ENCODE measurements around the gene KIF3C. TPM values are rescaled to one million over a fixed set of nuclear protein-coding genes. Genes with fewer than 3 reads are reported as not detected.
"Not testable (repeated sequence)": the region's sequence is repeated elsewhere in the genome, so short reads cannot be mapped to it uniquely, and the experiment has no call there.

The KIF3C gene
- total RNA-seq, 1 donor from 2014 or later: 15.2 TPM

DNA sequence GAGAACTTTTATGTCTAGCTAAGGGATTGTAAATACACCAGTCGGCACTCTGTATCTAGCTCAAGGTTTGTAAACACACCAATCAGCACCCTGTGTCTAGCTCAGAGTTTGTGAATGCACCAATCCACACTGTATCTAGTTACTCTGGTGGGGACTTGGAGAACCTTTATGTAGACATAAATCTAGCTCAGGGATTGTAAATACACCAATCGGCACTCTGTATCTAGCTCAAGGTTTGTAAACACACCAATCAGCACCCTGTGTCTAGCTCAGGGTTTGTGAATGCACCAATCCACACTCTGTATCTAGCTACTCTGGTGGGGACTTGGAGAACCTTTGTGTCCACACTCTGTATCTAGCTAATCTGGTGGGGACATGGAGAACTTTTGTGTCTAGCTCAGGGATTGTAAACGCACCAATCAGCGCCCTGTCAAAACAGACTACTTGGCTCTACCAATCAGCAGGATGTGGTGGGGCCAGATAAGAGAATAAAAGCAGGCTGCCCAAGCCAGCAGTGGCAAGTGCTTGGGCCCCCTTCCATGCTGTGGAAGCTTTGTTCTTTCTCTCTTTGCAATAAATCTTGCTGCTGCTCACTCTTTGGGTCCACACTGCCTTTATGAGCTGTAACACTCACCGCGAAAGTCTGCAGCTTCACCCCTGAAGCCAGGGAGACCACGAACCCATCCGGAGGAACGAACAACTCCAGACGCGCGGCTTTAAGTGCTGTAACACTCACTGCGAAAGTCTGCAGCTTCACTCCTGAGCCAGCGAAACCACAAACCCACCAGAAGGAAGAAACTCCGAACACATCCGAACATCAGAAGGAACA is 66.1 kb downstream of the KIF3C start:
- H3K36me3 Mint-ChIP-seq (ENCODE audit: low read depth); H3K27me3 Mint-ChIP-seq (ENCODE audit: low read depth); intact Hi-C loops (cut with micrococcal nuclease); H3K9me3 Mint-ChIP-seq: not testable (repeated sequence)
- Mint-ChIP-seq H3K27ac (peak overlapping the region; percentile 38), H3K4me3 (ENCODE audit: low read depth) (peak overlapping the region; percentile 67), H3K4me1 (ENCODE audit: low read depth) (peaks cover 15% of the 10 kb centered on the region)
- DNase-seq (ENCODE audit: low spot score): peak; percentile 48

DNA sequence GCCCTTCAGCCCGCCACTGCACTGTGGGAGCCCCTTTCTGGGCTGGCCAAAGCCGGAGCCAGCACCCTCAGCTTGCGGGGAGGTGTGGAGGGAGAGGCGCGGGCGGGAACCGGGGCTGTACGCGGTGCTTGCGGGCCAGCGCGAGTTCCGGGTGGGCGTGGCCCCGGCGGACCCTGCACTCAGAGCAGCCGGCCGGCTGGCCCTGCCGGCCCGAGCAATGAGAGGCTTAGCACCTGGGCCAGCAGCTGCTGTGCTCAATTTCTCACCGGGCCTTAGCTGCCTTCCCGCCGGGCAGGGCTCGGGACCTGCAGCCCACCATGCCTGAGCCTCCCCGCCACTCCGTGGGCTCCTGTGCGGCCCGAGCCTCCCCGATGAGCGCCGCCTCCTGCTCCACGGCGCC is 66.9 kb downstream of the KIF3C start:
- H3K4me1 Mint-ChIP-seq (ENCODE audit: low read depth): peaks cover 15% of the 10 kb centered on the region
- H3K4me3 Mint-ChIP-seq (ENCODE audit: low read depth); H3K36me3 Mint-ChIP-seq (ENCODE audit: low read depth); DNase-seq (ENCODE audit: low spot score); H3K27me3 Mint-ChIP-seq (ENCODE audit: low read depth); intact Hi-C loops (cut with micrococcal nuclease); H3K27ac Mint-ChIP-seq; H3K9me3 Mint-ChIP-seq: not testable (repeated sequence)

DNA sequence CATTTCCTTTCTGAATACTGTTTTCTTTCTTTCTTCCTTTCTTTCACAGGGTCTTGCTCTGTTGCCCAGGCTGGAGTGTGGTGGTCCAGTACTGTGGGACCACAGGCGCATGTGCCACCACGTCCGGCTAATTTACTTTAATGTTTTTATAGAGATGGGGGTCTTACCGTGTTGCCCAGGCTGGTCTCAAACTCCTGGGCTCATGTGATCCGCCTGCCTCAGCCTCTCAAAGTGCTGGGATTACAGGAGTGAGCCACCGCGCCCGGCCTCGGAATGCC is 68.7 kb downstream of the KIF3C start:
- H3K27ac Mint-ChIP-seq; H3K36me3 Mint-ChIP-seq (ENCODE audit: low read depth); H3K9me3 Mint-ChIP-seq; intact Hi-C loops (cut with micrococcal nuclease); DNase-seq (ENCODE audit: low spot score); H3K4me3 Mint-ChIP-seq (ENCODE audit: low read depth); H3K27me3 Mint-ChIP-seq (ENCODE audit: low read depth): not testable (repeated sequence)
- peaks cover 15% of the 10 kb centered on the region for H3K4me1 Mint-ChIP-seq (ENCODE audit: low read depth)

DNA sequence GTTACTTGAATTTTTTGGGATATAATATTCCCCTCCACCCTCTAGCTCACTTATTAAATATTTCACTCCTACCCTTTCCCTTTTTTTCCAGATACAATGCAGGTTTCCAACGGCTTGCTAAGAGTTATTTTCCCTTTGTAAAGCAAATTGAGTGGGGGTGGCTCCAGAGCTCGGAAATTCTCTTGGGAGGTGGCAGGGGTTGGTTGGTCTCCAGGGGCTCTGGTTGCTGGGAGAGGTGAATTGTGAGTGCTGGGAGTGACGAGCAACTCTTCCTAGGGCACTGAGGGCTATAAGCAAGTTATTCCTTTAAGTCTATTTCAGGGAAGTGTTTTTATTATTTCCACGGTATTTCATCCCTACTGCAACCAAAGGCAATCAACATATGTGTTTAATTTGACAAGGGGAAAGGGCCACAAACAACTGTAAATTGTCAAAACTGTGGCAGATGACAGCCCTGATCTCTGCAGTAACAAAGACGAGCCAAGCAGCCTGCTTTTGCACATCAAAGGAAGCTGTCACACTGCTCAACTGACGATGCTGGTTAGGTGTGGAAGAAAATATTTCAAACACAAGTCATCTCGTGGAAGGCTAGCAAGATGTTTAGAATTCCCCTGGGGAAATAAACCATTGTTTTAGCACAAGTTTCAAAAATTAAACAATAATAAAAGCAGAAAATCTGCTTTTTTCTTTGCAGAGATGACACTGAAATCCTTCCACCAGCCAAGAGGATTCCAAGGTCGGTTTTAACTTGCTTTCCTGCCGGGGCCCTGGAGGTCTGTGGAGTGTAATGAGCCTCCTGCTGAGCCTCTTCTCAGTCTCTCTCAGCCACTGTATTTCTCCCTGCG is 69.2 kb downstream of the KIF3C start:
- no peak overlapping the region for H3K4me3 Mint-ChIP-seq (ENCODE audit: low read depth)
- no peaks in the 10 kb centered on the region for H3K9me3 Mint-ChIP-seq
- H3K27ac Mint-ChIP-seq: no peak overlapping the region
- H3K4me1 Mint-ChIP-seq (ENCODE audit: low read depth): peaks cover 15% of the 10 kb centered on the region
- H3K27me3 Mint-ChIP-seq (ENCODE audit: low read depth): no peaks in the 10 kb centered on the region
- intact Hi-C loops (cut with micrococcal nuclease): no loop called here
- no peak for DNase-seq (ENCODE audit: low spot score)
- no peaks in the 10 kb centered on the region for H3K36me3 Mint-ChIP-seq (ENCODE audit: low read depth)

DNA sequence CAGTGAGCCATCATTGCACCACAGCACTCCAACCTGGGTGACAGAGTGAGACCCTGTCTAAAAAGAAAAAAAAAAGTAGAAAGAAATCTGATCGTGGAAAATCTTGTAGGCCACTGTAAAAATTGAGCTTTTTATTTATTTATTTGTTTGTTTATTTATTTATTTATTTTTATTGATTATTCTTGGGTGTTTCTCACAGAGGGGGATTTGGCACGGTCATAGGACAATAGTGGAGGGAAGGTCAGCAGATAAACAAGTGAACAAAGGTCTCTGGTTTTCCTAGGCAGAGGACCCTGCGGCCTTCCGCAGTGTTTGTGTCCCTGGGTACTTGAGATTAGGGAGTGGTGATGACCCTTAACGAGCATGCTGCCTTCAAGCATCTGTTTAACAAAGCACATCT is 72.7 kb downstream of the KIF3C start:
- DNase-seq (ENCODE audit: low spot score); H3K4me1 Mint-ChIP-seq (ENCODE audit: low read depth); H3K9me3 Mint-ChIP-seq; H3K36me3 Mint-ChIP-seq (ENCODE audit: low read depth); H3K27me3 Mint-ChIP-seq (ENCODE audit: low read depth); H3K4me3 Mint-ChIP-seq (ENCODE audit: low read depth); H3K27ac Mint-ChIP-seq; intact Hi-C loops (cut with micrococcal nuclease): not testable (repeated sequence)

DNA sequence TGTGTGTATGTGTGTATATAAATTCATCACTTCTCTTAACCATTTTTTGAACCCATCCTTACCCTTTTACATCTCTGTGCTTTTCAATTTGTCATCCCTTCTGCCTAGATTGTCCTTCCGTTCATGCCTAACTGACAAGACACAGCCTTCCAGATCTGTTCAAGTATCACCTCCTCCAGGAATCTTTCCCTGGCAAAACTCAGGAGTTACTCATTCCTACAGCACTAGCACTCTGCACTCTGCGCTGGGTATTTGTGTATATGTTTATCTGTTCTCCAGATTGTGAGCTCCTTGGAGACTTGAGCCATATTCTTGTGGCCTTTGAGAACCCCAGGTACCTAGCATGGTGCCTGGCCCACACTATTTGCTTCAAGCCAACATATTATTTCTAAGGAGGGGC is 77.2 kb downstream of the KIF3C start:
- DNase-seq (ENCODE audit: low spot score): no peak
- H3K27ac Mint-ChIP-seq: no peak overlapping the region
- H3K36me3 Mint-ChIP-seq (ENCODE audit: low read depth): no peaks in the 10 kb centered on the region
- no peak overlapping the region for H3K4me3 Mint-ChIP-seq (ENCODE audit: low read depth)
- H3K27me3 Mint-ChIP-seq (ENCODE audit: low read depth): no peaks in the 10 kb centered on the region
- no peaks in the 10 kb centered on the region for H3K4me1 Mint-ChIP-seq (ENCODE audit: low read depth)
- intact Hi-C loops (cut with micrococcal nuclease): no loop called here
- H3K9me3 Mint-ChIP-seq: no peaks in the 10 kb centered on the region

DNA sequence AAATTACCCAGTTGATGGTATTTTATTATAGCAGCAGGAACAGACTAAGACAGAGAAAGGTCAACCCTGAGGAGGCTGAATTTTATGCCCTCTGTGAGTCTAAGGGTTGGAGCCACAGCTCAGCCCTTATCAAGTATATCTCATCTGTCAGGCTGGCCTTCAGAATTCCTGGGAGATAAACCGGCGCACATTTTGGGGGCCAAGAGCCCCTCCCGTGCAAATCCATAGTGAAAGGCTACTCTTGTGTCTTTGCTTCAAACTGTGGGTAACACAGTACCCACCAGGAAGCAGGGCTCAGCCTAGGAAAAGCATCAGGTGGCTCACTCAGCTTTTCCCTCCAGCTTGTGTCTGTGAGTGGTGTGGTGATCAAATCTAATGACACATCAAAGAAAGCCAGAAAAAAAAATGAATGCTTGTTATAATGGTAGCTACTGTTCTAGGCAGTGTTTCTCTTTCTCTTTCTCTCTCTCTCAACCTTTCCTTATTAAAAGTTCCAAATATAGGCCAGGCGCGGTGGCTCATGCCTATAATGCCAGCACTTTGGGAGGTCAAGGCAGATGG is 79.0 kb downstream of the KIF3C start:
- no peak for DNase-seq (ENCODE audit: low spot score)
- H3K36me3 Mint-ChIP-seq (ENCODE audit: low read depth): no peaks in the 10 kb centered on the region
- H3K27ac Mint-ChIP-seq: no peak overlapping the region
- peaks cover 2% of the 10 kb centered on the region for H3K27me3 Mint-ChIP-seq (ENCODE audit: low read depth)
- H3K4me3 Mint-ChIP-seq (ENCODE audit: low read depth): no peak overlapping the region
- no peaks in the 10 kb centered on the region for H3K9me3 Mint-ChIP-seq
- H3K4me1 Mint-ChIP-seq (ENCODE audit: low read depth): no peaks in the 10 kb centered on the region
- intact Hi-C loops (cut with micrococcal nuclease): no loop called here

DNA sequence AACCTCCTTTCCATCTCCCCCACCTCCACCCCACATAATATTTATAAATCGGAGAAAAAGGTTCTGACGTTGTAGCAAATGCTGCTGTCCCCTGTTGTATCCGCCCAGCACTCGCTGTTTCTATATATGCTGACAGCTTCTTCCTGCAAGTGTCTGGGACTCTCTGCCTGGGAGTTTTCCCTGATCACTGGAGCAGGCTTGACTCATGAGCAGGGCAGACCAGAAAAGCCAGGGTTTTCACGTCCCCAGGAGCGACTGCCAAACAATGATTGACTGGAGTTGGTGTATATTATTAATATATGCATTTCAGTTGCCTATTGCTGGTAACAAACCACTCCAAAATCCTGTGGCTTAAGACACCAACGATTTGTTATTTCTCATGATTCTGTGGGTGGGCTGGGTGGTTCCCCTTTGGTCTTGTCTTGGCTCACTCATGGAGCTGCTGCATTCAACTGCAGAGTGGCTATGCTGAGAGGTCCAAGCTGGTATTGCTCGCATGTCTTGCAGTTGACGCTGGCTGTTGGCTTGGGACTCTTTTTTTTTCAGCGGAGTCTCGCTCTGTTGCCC is 82.8 kb downstream of the KIF3C start:
- H3K36me3 Mint-ChIP-seq (ENCODE audit: low read depth): no peaks in the 10 kb centered on the region
- H3K27me3 Mint-ChIP-seq (ENCODE audit: low read depth): peaks cover 8% of the 10 kb centered on the region
- H3K4me3 Mint-ChIP-seq (ENCODE audit: low read depth): no peak overlapping the region
- H3K4me1 Mint-ChIP-seq (ENCODE audit: low read depth): no peaks in the 10 kb centered on the region
- intact Hi-C loops (cut with micrococcal nuclease): no loop called here
- DNase-seq (ENCODE audit: low spot score): no peak
- H3K9me3 Mint-ChIP-seq: no peaks in the 10 kb centered on the region
- no peak overlapping the region for H3K27ac Mint-ChIP-seq

DNA sequence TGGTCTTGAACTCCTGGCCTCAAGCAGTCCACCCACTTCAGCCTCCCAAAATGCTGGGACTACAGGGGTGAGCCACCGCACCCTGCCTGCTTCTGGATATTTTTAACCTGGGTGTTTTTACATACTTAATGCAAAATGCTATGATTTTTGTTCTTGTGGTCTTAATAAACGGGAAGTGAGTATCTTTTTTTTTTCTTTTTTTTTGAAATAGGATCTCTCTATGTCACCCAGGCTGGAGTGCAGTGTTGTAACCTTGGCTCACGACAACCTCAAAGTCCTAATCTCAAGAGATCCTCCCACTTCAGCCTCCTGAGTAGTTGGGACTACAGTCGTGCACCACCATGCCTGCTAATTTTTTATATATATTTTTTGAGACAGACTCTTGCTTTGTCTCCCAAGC is 84.8 kb downstream of the KIF3C start:
- Mint-ChIP-seq H3K36me3 (ENCODE audit: low read depth) (no peaks in the 10 kb centered on the region), H3K27ac (no peak overlapping the region), H3K27me3 (ENCODE audit: low read depth) (peaks cover 8% of the 10 kb centered on the region), H3K4me1 (ENCODE audit: low read depth) (no peaks in the 10 kb centered on the region), H3K9me3 (no peaks in the 10 kb centered on the region), H3K4me3 (ENCODE audit: low read depth) (no peak overlapping the region)
- intact Hi-C loops (cut with micrococcal nuclease): no loop called here
- DNase-seq (ENCODE audit: low spot score): no peak

DNA sequence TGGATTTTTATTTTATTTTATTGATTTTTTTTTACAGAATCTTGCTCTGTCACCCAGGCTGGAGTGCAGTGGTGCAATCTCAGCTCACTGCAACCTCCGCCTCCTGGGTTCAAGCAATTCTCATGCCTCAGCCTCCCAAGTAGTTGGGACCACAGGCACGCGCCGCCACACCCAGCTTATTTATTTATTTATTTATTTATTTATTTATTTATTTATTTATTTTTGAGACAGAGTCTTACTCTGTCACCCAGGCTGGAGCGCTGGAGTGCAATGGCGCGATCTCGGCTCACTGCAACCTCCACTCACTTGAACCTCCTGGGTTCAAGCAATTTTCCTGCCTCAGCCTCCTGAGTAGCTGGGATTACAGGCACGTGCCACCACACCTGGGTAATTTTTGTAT is 86.0 kb downstream of the KIF3C start:
- H3K9me3 Mint-ChIP-seq; H3K4me1 Mint-ChIP-seq (ENCODE audit: low read depth); H3K4me3 Mint-ChIP-seq (ENCODE audit: low read depth); H3K36me3 Mint-ChIP-seq (ENCODE audit: low read depth); H3K27me3 Mint-ChIP-seq (ENCODE audit: low read depth); H3K27ac Mint-ChIP-seq; DNase-seq (ENCODE audit: low spot score); intact Hi-C loops (cut with micrococcal nuclease): not testable (repeated sequence)

DNA sequence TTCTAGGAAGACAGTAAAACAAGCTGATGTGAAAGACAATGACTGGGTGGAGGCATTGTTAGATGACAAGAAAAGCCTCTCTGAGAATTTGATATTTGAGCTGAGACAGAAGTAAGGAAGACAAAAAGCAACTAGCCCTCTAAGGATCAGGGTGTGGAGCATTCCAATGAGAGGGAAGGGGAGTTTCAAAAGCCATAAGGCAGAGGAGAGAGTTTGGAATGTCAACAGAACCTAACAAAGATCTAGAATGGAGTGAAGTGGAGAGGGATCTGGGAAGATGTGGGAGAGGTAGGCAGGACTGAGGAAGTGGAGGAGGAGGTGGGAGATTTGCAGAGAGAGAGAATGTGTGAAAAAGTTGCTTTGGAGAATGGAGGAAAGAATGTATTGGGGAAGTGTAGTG is 86.7 kb downstream of the KIF3C start:
- DNase-seq (ENCODE audit: low spot score): no peak
- peaks cover 8% of the 10 kb centered on the region for H3K27me3 Mint-ChIP-seq (ENCODE audit: low read depth)
- no peak overlapping the region for H3K27ac Mint-ChIP-seq
- intact Hi-C loops (cut with micrococcal nuclease): no loop called here
- no peaks in the 10 kb centered on the region for H3K9me3 Mint-ChIP-seq
- H3K36me3 Mint-ChIP-seq (ENCODE audit: low read depth): no peaks in the 10 kb centered on the region
- no peaks in the 10 kb centered on the region for H3K4me1 Mint-ChIP-seq (ENCODE audit: low read depth)
- H3K4me3 Mint-ChIP-seq (ENCODE audit: low read depth): no peak overlapping the region

DNA sequence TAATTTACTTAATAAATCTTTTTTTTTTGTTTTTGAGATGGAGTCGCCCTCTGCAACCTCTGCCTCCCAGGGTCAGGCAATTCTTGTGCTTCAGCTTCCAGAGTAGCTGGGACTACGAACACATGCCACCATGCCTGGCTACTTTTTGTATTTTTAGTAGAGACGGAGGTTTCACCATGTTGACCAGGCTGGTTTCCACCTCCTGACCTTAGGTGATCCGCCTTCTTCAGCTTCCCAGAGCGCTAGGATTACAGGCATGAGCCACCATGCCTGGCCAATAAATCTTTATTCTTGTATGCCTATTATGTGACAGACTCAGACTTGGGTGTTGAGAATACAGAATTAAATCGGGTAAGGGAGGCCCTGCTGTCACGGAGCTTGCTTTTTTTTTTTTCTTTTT is 87.3 kb downstream of the KIF3C start:
- no peak overlapping the region for H3K4me3 Mint-ChIP-seq (ENCODE audit: low read depth)
- H3K27ac Mint-ChIP-seq: no peak overlapping the region
- peaks cover 8% of the 10 kb centered on the region for H3K27me3 Mint-ChIP-seq (ENCODE audit: low read depth)
- no peak for DNase-seq (ENCODE audit: low spot score)
- no peaks in the 10 kb centered on the region for H3K9me3 Mint-ChIP-seq
- H3K4me1 Mint-ChIP-seq (ENCODE audit: low read depth): peaks cover under 1% of the 10 kb centered on the region
- intact Hi-C loops (cut with micrococcal nuclease): no loop called here
- no peaks in the 10 kb centered on the region for H3K36me3 Mint-ChIP-seq (ENCODE audit: low read depth)

Data from activated T-helper 2 cell treated with anti-CD3 and anti-CD28 coated beads, Interferon-gamma antibody, Interleukin-2, Interleukin-4, amounts not matched to agents 10 μg/mL and 5 μg/mL and 100 μg/mL, durations not matched to agents 14 hours and 24 hours and 36 hours (primary cell).